Measurements from ENCODE around the gene VN1R5. TPM values are rescaled to one million over a fixed set of nuclear protein-coding genes. Genes with fewer than 3 reads are reported as not detected.
"Not testable (repeated sequence)": the region's sequence is repeated elsewhere in the genome, so short reads cannot be mapped to it uniquely, and the experiment has no call there.

Gene VN1R5
- total RNA-seq, 2 experiments from 2014 or later = not detected

DNA sequence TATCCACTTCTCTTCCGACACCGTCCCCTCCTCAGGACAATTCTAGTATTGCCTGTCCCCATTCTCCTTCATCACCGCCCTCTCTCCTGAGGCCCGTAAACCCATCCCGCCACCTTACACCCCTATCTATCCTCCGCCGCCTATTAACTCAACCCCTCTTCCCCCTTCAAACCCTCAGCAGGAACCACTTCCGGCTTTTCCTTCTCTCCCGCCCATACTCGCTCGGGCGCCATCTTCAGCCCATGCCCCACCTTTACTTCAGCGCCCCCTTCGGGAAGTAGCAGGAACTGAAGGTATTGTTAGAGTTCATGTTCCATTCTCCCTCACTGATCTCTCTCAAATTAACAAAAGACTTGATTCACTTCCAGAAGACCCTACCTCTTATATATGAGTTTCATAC lies 31.6 kb downstream of the VN1R5 start:
- Mint-ChIP-seq H3K4me1 (peaks cover 3% of the 10 kb centered on the region), H3K9me3 (peaks cover 25% of the 10 kb centered on the region), H3K27ac (no peak overlapping the region), H3K27me3 (no peaks in the 10 kb centered on the region), H3K36me3 (ENCODE audit: low read depth) (no peaks in the 10 kb centered on the region), H3K4me3 (no peak overlapping the region)
- POLR2A ChIA-PET = no interaction called here
- CTCF ChIA-PET = no interaction called here
- peak; percentile 11 for DNase-seq

DNA sequence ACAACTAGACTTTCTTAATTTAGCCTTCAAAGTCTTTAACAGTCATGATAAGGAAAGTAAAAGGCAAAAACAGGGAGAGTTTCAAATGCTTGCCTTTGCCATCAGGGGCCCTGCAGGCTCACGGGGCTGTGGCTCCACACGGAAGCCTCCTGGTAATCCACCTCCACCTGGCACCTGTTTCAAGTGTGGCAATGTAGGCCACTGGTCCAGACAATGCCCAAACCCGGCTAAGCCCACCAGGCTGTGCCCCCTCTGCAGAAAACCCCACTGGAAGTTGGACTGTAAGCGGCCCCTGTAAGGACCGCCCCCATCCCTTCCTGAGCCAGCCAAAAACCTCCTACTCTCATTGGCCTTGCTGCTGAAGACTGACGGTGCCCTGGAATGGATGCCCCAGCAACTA lies 32.5 kb downstream of the VN1R5 start:
- Mint-ChIP-seq H3K9me3 (peaks cover 25% of the 10 kb centered on the region), H3K36me3 (ENCODE audit: low read depth) (no peaks in the 10 kb centered on the region), H3K27me3 (no peaks in the 10 kb centered on the region), H3K4me1 (peaks cover 3% of the 10 kb centered on the region), H3K27ac (no peak overlapping the region), H3K4me3 (no peak overlapping the region)
- ChIA-PET POLR2A (no interaction called here), CTCF (no interaction called here)
- no peak for DNase-seq

DNA sequence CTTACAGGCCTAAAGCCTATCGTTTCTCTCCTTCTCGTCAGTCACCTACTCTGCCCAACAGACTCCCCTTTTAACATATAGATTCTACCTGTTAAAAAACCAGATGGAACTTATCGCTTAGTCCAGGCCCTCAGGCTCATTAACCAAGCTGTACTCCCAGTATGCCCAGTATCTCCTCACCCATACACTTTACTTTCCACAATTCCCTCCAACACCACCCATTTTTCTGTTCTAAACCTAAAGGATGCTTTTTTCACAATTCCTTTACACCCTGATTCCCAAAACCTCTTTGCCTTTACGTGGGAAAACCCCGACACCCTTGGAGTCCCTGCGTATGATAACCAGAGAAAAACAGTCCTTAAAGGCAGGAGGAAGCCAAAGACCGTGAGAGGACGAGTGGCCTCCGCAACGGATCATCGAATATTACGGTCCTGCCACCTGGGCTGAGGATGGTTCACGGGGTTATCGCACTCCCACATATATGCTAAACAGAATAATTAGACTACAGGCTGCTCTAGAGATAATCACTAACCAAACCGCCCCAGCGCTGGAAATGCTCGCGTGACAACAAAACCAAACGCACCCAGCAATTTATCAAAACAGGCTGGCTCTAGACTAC lies 33.5 kb downstream of the VN1R5 start:
- H3K4me1 Mint-ChIP-seq, POLR2A ChIA-PET: not testable (repeated sequence)

DNA sequence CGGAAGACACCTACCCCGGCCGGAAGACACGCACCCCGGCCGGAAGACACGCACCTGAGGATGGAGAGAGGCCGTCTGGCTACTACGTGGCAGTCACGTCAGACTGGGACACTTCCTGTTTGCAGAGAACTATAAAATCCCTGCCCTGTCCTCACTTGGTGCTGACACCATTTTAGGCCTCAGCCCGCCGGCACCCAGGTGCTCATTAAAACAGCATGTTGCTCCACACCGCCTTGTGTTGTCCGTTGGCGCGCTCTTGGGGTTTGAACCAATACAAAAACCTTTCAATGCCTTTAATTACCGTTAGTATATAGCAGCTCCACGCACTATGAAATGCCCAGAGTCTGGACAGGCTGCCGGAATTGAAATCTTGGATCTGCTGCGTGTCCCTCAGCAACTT lies 34.7 kb downstream of the VN1R5 start:
- Mint-ChIP-seq H3K9me3 (peaks cover 25% of the 10 kb centered on the region), H3K36me3 (ENCODE audit: low read depth) (no peaks in the 10 kb centered on the region), H3K4me3 (no peak overlapping the region), H3K27ac (no peak overlapping the region), H3K27me3 (no peaks in the 10 kb centered on the region), H3K4me1 (peaks cover 3% of the 10 kb centered on the region)
- no peak for DNase-seq
- ChIA-PET CTCF (no interaction called here), POLR2A (no interaction called here)

More for the DNA sequence above, 33.5 kb downstream of the VN1R5 start:
- CTCF ChIA-PET; DNase-seq; H3K4me3 Mint-ChIP-seq; H3K27ac Mint-ChIP-seq; H3K36me3 Mint-ChIP-seq (ENCODE audit: low read depth); H3K27me3 Mint-ChIP-seq: not testable (repeated sequence)
- H3K9me3 Mint-ChIP-seq = peaks cover 25% of the 10 kb centered on the region

DNA sequence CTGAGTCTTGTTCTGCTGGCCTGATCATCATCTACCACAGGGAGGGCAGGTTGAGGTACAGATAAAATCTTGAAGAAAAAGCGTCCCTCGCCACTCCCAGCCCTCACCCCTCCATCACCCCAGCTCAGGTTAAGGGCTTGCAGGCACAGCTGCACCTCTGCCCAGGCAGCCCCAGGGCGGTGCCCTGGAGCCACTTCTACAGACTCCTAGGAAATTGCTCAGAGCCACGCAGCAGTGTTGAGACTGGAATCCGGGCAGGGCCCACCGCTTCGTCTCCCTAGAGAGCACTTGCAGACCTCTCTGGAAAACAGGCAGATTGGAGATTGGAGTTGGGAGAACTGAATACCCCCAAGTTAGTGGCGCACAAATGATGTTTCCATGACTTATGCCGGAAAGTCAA lies 35.3 kb downstream of the VN1R5 start:
- ChIA-PET POLR2A (no interaction called here), CTCF (no interaction called here)
- DNase-seq = no peak
- Mint-ChIP-seq H3K9me3 (peaks cover 21% of the 10 kb centered on the region), H3K36me3 (ENCODE audit: low read depth) (no peaks in the 10 kb centered on the region), H3K27me3 (no peaks in the 10 kb centered on the region), H3K4me3 (no peak overlapping the region), H3K27ac (no peak overlapping the region), H3K4me1 (peaks cover 3% of the 10 kb centered on the region)

DNA sequence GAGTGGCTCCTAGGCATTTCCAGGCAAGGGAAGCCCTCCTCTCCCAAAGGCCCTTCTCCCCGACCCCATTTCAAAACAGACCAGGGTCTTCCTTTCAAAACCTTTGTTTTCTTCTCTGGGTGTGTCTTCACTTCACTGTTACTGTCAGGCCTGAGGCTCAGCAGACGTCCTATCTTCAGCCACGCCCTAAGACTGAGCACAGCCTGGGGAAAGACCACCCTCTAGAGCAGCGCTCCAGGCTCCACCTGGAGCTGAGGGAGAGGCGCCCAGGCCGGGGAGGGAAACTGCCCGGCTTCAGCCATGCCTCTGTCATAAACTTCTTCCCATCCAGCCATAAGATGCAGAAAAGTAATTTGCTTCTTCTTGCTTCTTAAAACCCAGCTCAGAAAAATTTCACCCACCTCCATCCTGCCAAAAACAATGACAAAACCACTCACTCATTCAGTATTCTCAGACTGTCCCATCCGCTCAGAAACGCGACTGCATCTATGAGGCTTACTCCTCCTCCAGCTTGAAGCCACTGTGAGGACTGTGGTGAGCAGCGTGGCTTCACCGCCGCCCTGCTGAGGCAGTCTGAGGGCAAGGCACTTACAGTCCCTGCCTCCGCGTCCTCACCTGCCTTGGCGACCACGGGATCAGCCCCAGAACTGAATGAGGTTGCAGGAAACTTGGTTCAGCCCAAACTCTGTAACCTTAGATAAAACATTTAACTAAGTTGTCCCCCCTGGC lies 36.1 kb downstream of the VN1R5 start:
- no peak for DNase-seq
- H3K4me1 Mint-ChIP-seq = peaks cover 3% of the 10 kb centered on the region
- H3K27me3 Mint-ChIP-seq = no peaks in the 10 kb centered on the region
- no peaks in the 10 kb centered on the region for H3K36me3 Mint-ChIP-seq (ENCODE audit: low read depth)
- H3K27ac Mint-ChIP-seq = no peak overlapping the region
- CTCF ChIA-PET = no interaction called here
- no peak overlapping the region for H3K4me3 Mint-ChIP-seq
- POLR2A ChIA-PET = no interaction called here
- H3K9me3 Mint-ChIP-seq = peaks cover 20% of the 10 kb centered on the region

DNA sequence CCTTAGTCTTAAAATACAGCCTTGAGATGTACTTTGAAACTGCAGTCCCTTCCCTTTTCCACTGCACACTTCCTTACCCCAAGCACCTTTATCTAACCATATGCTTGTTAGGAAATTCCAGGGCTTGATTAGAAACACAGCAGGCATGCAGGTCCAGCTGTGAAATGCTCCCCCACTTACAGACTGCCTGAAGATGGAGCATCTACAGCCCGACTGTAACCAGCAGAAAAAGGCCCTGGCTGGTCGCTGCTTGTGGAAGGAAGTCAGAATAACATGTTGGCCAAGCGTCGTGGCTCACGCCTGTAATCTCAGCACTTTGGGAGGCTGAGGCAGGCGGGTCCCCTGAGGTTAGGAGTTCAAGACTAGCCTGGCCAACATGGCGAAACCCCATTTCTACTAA lies 37.2 kb downstream of the VN1R5 start:
- no peak overlapping the region for H3K4me3 Mint-ChIP-seq
- H3K9me3 Mint-ChIP-seq = peaks cover 12% of the 10 kb centered on the region
- H3K27ac Mint-ChIP-seq = no peak overlapping the region
- no peaks in the 10 kb centered on the region for H3K27me3 Mint-ChIP-seq
- DNase-seq = no peak
- CTCF ChIA-PET = no interaction called here
- POLR2A ChIA-PET = no interaction called here
- no peaks in the 10 kb centered on the region for H3K36me3 Mint-ChIP-seq (ENCODE audit: low read depth)
- peaks cover 11% of the 10 kb centered on the region for H3K4me1 Mint-ChIP-seq

DNA sequence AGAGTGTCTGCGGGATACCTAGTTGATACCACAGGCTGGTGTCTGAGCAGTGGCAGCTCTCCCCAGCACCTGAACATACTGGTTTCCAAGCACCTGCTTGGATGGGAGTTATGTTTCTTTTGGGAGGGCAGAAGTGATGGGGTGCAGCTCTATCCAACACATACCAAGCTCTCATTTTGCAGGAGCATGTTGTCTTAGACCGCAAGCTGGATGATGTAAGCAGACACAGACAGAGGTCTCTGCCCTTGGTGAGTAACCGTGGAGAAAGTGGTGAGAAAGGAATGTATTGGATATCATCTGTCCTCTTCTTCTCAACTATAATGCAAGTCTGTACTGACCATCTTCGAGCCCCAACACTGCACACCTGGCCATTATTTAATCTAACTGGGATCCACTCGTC lies 38.4 kb downstream of the VN1R5 start:
- H3K4me3 Mint-ChIP-seq = no peak overlapping the region
- H3K27ac Mint-ChIP-seq = no peak overlapping the region
- ChIA-PET CTCF (no interaction called here), POLR2A (no interaction called here)
- peaks cover 2% of the 10 kb centered on the region for H3K9me3 Mint-ChIP-seq
- no peaks in the 10 kb centered on the region for H3K36me3 Mint-ChIP-seq (ENCODE audit: low read depth)
- no peak for DNase-seq
- H3K27me3 Mint-ChIP-seq = no peaks in the 10 kb centered on the region
- H3K4me1 Mint-ChIP-seq = peaks cover 11% of the 10 kb centered on the region

DNA sequence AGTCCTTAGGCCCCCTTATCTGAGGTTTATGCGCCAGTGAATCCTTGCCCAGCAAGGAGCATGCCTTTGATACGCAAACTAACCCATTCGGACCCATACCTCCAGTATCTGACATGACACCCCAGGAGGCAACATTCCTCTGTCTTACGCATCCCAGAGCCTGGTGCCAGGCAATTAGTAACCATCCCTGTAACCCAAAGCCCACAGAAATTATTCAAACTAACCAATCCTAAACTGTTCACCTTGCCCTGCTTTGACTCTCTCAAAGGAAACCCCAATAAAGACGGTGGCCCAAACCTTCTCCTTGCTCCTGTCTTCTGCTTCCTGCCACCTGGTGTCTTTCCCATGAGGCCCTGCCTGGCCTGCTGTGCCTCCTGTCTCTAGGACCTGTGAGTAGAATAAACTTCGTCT lies 39.4 kb downstream of the VN1R5 start:
- H3K4me1 Mint-ChIP-seq = peaks cover 11% of the 10 kb centered on the region
- CTCF ChIA-PET = no interaction called here
- POLR2A ChIA-PET = no interaction called here
- H3K9me3 Mint-ChIP-seq = no peaks in the 10 kb centered on the region
- DNase-seq = no peak
- H3K36me3 Mint-ChIP-seq (ENCODE audit: low read depth) = no peaks in the 10 kb centered on the region
- no peak overlapping the region for H3K4me3 Mint-ChIP-seq
- H3K27ac Mint-ChIP-seq = no peak overlapping the region
- H3K27me3 Mint-ChIP-seq = no peaks in the 10 kb centered on the region

DNA sequence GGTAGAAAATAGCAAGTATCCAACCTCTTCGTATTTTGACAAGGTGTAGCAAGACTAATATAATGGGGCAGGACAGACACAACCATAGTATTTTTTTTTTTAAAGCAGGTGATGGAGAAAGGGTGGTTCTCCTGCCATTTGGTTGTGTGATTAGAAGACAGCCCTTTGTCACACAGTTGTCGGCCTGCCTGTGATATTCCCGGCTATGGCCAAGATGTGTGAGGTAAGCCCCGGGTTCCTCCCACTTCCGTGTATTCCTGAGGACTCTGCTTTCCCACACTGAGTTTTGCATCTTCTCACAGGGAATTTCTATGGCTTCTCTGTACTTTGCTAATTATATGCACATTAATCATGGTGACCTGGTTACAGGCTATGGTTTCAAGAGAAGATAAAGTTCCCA lies 39.9 kb downstream of the VN1R5 start:
- Mint-ChIP-seq H3K27me3 (no peaks in the 10 kb centered on the region), H3K9me3 (no peaks in the 10 kb centered on the region), H3K27ac (no peak overlapping the region), H3K4me1 (peaks cover 11% of the 10 kb centered on the region), H3K4me3 (no peak overlapping the region), H3K36me3 (ENCODE audit: low read depth) (no peaks in the 10 kb centered on the region)
- POLR2A ChIA-PET = no interaction called here
- CTCF ChIA-PET = no interaction called here
- no peak for DNase-seq

DNA sequence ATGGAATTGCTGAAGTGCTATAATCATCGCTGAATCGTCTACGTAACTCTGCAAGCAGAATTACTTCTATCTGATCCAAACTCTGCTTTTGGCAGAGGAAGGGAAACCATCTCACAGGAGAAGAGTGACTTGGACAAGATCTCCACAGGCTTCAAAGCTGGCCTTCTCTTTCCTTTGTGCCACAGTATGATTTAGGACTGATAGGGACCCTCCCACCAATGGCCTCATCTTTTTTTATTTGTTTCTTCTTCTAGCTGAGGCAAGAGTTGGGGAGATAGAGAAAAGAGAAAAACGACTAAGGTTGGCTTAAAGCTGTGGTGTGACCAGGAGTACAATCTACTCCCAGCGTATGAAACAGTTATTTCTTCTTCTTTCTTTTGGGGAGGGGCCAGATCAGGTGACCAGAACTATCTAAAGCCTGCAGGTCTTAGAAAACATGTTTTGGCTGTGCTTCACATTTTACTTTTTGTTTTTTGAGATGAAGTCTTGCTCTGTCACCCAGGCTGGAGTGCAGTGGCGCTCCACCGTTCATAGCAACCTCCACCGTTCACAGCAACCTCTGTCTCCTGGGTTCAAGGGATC lies 40.8 kb downstream of the VN1R5 start:
- Mint-ChIP-seq H3K27ac (no peak overlapping the region), H3K36me3 (ENCODE audit: low read depth) (no peaks in the 10 kb centered on the region), H3K4me1 (peaks cover 11% of the 10 kb centered on the region), H3K27me3 (no peaks in the 10 kb centered on the region), H3K9me3 (no peaks in the 10 kb centered on the region), H3K4me3 (no peak overlapping the region)
- ChIA-PET CTCF (no interaction called here), POLR2A (interaction anchor here (0.8 kb wide), 1 partner anchor 29 kb away, joined by 3 read pairs; no protein-coding TSS in a partner anchor)
- DNase-seq = no peak

DNA sequence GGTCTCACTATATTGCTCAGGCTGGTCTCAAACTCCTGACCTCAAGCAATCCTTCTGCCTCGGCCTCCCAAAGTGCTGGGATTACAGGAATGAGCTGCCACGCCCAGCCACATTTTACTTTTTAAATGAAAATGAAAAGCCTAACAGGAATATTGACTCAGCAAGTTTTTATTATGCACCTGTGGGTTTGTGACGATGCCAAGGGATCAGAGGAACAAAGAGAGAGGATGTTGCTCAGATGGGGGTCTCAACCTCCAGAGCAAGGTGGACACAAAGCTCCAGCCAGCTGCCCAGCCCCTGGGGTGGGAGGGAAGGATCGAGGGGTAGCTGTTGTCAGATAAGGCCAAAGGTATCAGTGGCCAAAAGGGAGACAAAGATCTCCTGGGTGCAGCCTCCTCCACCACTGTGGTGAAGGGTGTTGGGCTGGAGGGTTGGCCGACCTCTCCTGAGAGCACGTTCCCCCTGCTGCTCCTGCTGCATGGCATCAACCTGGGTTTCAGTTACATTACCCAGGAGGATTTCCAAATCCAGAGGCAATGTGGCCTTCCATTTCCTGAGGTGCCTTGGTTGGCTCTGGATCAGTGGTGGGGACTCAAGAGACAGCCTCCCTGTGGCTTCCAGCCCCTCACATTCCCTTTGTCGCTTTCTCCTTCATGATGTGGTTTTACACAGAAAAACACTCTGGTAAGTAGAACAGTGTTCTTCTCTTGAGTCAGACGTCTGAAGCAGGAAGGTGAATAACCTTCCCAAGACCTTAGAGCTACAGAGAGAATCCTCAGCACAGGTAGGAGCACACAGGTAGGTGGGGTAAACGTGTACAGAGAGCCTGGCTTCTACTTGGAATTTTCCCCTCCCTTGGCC lies 41.6 kb downstream of the VN1R5 start:
- no peaks in the 10 kb centered on the region for H3K9me3 Mint-ChIP-seq
- peaks cover under 1% of the 10 kb centered on the region for H3K36me3 Mint-ChIP-seq (ENCODE audit: low read depth)
- no peaks in the 10 kb centered on the region for H3K27me3 Mint-ChIP-seq
- POLR2A ChIA-PET = interaction anchor here (0.8 kb wide), 1 partner anchor 28 kb away, joined by 3 read pairs; no protein-coding TSS in a partner anchor
- peaks cover 7% of the 10 kb centered on the region for H3K4me1 Mint-ChIP-seq
- H3K27ac Mint-ChIP-seq = no peak overlapping the region
- DNase-seq = no peak
- no peak overlapping the region for H3K4me3 Mint-ChIP-seq
- CTCF ChIA-PET = no interaction called here

DNA sequence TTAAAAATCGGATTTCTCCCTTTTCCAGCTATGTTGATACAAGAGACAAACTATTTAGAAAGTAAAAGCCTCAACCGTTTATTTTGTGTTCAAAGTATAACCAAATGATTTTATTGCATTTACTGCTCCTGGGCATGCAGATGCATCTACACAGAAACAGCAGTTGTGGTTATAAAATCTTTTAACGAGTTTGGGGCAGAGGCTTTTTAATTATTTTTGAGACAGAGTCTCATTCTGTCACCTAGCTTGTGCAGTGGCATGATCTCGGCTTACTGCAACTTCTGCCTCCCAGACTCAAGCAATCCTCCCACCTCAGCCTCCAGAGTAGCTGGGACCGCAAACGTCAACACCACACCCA lies 42.2 kb downstream of the VN1R5 start:
- DNase-seq = no peak
- CTCF ChIA-PET = no interaction called here
- POLR2A ChIA-PET = no interaction called here
- no peaks in the 10 kb centered on the region for H3K9me3 Mint-ChIP-seq
- H3K36me3 Mint-ChIP-seq (ENCODE audit: low read depth) = peaks cover 5% of the 10 kb centered on the region
- peaks cover 7% of the 10 kb centered on the region for H3K4me1 Mint-ChIP-seq
- H3K27ac Mint-ChIP-seq = no peak overlapping the region
- no peak overlapping the region for H3K4me3 Mint-ChIP-seq
- no peaks in the 10 kb centered on the region for H3K27me3 Mint-ChIP-seq

Data from activated CD4-positive, alpha-beta memory T cell treated with anti-CD3 and anti-CD28 coated beads, Interleukin-2, amount 10 ng/mL, durations not matched to agents 7 days and 5 days (primary cell).